Measurements from ENCODE around the gene PSTPIP2. TPM values are rescaled to one million over a fixed set of nuclear protein-coding genes. Genes with fewer than 3 reads are reported as not detected.

PSTPIP2 gene
- total RNA-seq: 10 to 100 TPM; 13.5 to 15.2 TPM

- peaks cover 2% of the 10 kb centered on the region for H3K36me3 Mint-ChIP-seq
- peaks cover 39% of the 10 kb centered on the region for H3K4me1 Mint-ChIP-seq (ENCODE audit: low read depth)
- H3K4me3 Mint-ChIP-seq: peak within 1 kb of the TSS; percentile 77
- H3K9me3 Mint-ChIP-seq: no peaks in the 10 kb centered on the region
- H3K27me3 Mint-ChIP-seq: no peaks in the 10 kb centered on the region
- ChIA-PET CTCF (interaction anchor here (0.7 to 3.8 kb wide), 11 partner anchors 31 to 407 kb away, joined by 3 to 49 read pairs (median 6); no protein-coding TSS in a partner anchor), POLR2A (interaction anchor here (0.9 to 1.3 kb wide), 3 partner anchors 61 to 98 kb away, joined by 3 to 4 read pairs (median 3); no protein-coding TSS in a partner anchor)
- no peak within 1 kb of the TSS for H3K27ac Mint-ChIP-seq
- intact Hi-C loops (cut with micrococcal nuclease): loop anchor here (2.0 kb wide), 6 partner anchors 27 to 451 kb away; partner anchors contain the start of genes ATP5F1A and EPG5
- peak; percentile 75 for DNase-seq
Measured at GRCh38 chr18:46071653-46072375, at the start of gene PSTPIP2. Gene PSTPIP2 (minus strand): TSS chr18:46072260. CDS start chr18:46072188, 72 bp downstream.

GRCh38 chr18:46113751-46114150 is 41.7 kb upstream of the PSTPIP2 start:
- Mint-ChIP-seq H3K9me3 (no peaks in the 10 kb centered on the region), H3K27me3 (no peaks in the 10 kb centered on the region), H3K27ac (no peak overlapping the region), H3K36me3 (peaks cover 33% of the 10 kb centered on the region), H3K4me3 (no peak overlapping the region), H3K4me1 (ENCODE audit: low read depth) (peaks cover 5% of the 10 kb centered on the region)
- intact Hi-C loops (cut with micrococcal nuclease): no loop called here
- DNase-seq: no peak
- ChIA-PET POLR2A (no interaction called here), CTCF (interaction anchor here (0.6 to 1.6 kb wide), 4 partner anchors 34 to 544 kb away, joined by 3 to 5 read pairs (median 4); a partner anchor contains a TSS)

DNA sequence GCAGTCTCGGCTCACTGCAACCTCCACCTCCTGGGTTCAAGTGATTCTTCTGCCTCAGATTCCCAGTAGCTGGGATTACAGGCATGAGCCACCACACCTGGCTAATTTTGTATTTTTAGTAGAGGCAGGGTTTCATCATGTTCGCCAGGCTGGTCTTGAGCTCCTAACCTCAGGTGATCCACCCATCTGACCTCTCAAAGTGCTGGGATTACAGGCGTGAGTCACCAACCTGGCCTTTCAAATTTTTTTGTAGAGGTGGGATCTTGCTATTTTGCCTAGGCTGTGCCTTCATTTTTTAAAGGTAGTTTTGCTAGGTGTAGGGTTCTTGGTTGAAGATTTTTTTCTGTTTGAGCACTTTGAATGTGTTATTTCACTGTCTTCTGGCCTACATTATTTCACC is 38.3 kb upstream of the PSTPIP2 start:
- Mint-ChIP-seq H3K9me3 (no peaks in the 10 kb centered on the region), H3K36me3 (peaks cover 36% of the 10 kb centered on the region), H3K27me3 (no peaks in the 10 kb centered on the region), H3K4me3 (no peak overlapping the region), H3K27ac (no peak overlapping the region), H3K4me1 (ENCODE audit: low read depth) (peaks cover 21% of the 10 kb centered on the region)
- intact Hi-C loops (cut with micrococcal nuclease): no loop called here
- ChIA-PET CTCF (no interaction called here), POLR2A (no interaction called here)
- no peak for DNase-seq

DNA sequence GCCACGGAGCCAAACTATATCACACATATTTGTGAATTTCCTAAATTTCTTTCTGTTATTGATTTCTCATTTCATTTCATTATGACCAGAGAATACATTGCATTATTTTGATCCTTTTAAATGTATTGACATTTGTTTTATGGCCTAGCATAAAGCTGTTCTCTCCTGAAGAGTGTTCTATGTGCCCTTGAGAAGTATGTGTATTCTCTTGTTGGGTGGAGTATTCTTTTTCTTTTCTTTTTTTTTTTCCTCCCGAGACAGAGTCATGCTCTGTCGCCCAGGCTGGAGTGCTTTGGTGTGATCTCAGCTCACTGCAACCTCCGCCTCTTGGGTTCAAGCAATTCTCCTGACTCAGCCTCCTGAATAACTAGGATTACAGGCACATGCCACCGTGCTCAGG is 37.3 kb upstream of the PSTPIP2 start:
- H3K4me3 Mint-ChIP-seq: no peak overlapping the region
- POLR2A ChIA-PET: no interaction called here
- no peak overlapping the region for H3K27ac Mint-ChIP-seq
- peaks cover 25% of the 10 kb centered on the region for H3K4me1 Mint-ChIP-seq (ENCODE audit: low read depth)
- H3K27me3 Mint-ChIP-seq: no peaks in the 10 kb centered on the region
- intact Hi-C loops (cut with micrococcal nuclease): loop anchor here (5.0 kb wide), 1 partner anchor 143 kb away; no protein-coding TSS in a partner anchor
- H3K36me3 Mint-ChIP-seq: peaks cover 30% of the 10 kb centered on the region
- H3K9me3 Mint-ChIP-seq: no peaks in the 10 kb centered on the region
- DNase-seq: no peak
- CTCF ChIA-PET: no interaction called here

DNA sequence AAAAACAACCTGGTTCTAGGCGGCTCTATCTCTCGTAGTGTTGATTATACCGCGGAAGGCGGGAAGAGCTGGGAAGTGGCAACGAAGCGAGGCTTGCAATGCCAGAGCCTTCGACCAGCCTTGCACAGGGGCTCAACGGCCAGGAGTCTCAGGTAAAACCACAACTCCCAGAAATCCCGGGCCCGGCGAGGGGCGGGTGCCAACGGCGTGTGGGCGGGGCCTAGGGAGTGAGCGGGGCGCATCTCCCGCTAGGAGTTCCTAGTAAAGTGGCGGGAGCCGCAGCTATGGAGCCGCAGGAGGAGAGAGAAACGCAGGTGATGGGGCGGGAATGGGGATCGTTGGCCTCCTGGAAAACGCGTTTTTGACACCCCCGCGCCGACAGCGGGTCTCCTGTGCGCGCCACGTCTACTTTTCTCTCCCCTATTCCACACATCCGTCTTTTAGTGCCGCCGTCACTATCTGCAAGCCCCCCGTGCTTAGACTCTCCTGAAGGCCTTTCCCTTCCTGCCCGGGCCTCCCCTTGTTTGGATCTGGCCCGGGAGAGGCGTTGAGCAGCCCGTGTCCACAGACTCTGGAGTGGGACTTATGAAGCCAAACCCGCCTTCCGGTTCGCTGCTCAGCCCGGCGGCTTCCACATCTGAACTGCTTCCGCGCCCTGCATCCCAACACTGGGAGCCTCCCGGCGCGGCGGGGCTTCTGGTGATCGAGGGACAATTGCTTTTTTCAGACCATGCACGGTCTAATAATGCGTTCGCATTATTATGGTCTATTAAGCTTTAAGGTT is 32.3 kb upstream of the PSTPIP2 start, which contains the start of gene HAUS1:
HAUS1 (plus strand) TSS at position 258 of the 784 bp plus-strand sequence; CDS start at position 285, 27 bp downstream.
- CTCF ChIA-PET: interaction anchor here (1.0 kb wide), 1 partner anchor 69 kb away, joined by 3 read pairs; a partner anchor contains a TSS

GRCh38 chr18:46099463-46099862 is 27.4 kb upstream of the PSTPIP2 start:
- CTCF ChIA-PET: interaction anchor here (1.0 to 2.4 kb wide), 2 partner anchors 49 to 74 kb away, joined by 3 to 14 read pairs; a partner anchor contains a TSS
- Mint-ChIP-seq H3K4me3 (no peak overlapping the region), H3K27ac (no peak overlapping the region), H3K9me3 (no peaks in the 10 kb centered on the region), H3K27me3 (no peaks in the 10 kb centered on the region), H3K36me3 (peaks cover 16% of the 10 kb centered on the region), H3K4me1 (ENCODE audit: low read depth) (peaks cover 21% of the 10 kb centered on the region)
- no peak for DNase-seq
- intact Hi-C loops (cut with micrococcal nuclease): loop anchor here (2.0 to 10.0 kb wide), 2 partner anchors 27 to 1815 kb away; partner anchors contain the start of gene PSTPIP2
- POLR2A ChIA-PET: interaction anchor here (2.8 kb wide), 1 partner anchor 74 kb away, joined by 14 read pairs; a partner anchor contains a TSS

More for the DNA sequence above, 32.3 kb upstream of the PSTPIP2 start, which contains the start of gene HAUS1:
- no peaks in the 10 kb centered on the region for H3K27me3 Mint-ChIP-seq
- POLR2A ChIA-PET: no interaction called here
- peak; percentile 90 for DNase-seq
- intact Hi-C loops (cut with micrococcal nuclease): loop anchor here (2.0 kb wide), 1 partner anchor 52 kb away; no protein-coding TSS in a partner anchor
- H3K36me3 Mint-ChIP-seq: peaks cover 16% of the 10 kb centered on the region
- H3K27ac Mint-ChIP-seq: peak within 1 kb of the TSS; percentile 89
- H3K4me1 Mint-ChIP-seq (ENCODE audit: low read depth): peaks cover 29% of the 10 kb centered on the region
- H3K9me3 Mint-ChIP-seq: no peaks in the 10 kb centered on the region
- peak within 1 kb of the TSS; percentile 99 for H3K4me3 Mint-ChIP-seq

DNA sequence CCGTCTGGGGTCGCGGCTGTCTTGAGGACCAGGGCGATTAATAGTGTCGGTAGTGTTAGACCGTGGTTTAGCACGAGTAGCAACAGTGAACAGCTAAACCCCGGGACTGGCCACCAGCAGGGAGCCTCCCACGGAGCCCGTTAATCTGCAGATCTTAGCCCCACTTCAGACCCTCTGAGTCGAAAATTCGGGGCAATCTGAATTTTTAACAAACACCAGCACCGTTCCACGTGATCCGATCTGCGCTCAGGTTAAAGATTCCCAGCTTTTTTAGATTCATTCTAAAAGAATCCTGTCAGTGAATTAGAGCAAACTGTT is 26.5 kb upstream of the PSTPIP2 start:
- ChIA-PET CTCF (interaction anchor here (1.0 to 2.4 kb wide), 2 partner anchors 50 to 75 kb away, joined by 3 to 14 read pairs; a partner anchor contains a TSS), POLR2A (interaction anchor here (2.8 kb wide), 1 partner anchor 75 kb away, joined by 14 read pairs; a partner anchor contains a TSS)
- H3K27me3 Mint-ChIP-seq: no peaks in the 10 kb centered on the region
- peak overlapping the region; percentile 93 for H3K27ac Mint-ChIP-seq
- H3K9me3 Mint-ChIP-seq: no peaks in the 10 kb centered on the region
- H3K4me1 Mint-ChIP-seq (ENCODE audit: low read depth): peaks cover 22% of the 10 kb centered on the region
- peaks cover 20% of the 10 kb centered on the region for H3K36me3 Mint-ChIP-seq
- DNase-seq: no peak
- intact Hi-C loops (cut with micrococcal nuclease): loop anchor here (2.0 to 10.0 kb wide), 2 partner anchors 26 to 1816 kb away; partner anchors contain the start of gene PSTPIP2
- H3K4me3 Mint-ChIP-seq: peak overlapping the region; percentile 98

GRCh38 chr18:46097801-46098615 is 25.9 kb upstream of the PSTPIP2 start, which contains the start of gene ATP5F1A:
Gene ATP5F1A (minus strand): TSS chr18:46098296. CDS start chr18:46098231, 65 bp downstream.
- peaks cover 24% of the 10 kb centered on the region for H3K36me3 Mint-ChIP-seq
- H3K4me1 Mint-ChIP-seq (ENCODE audit: low read depth): peaks cover 25% of the 10 kb centered on the region
- intact Hi-C loops (cut with micrococcal nuclease): loop anchor here (2.0 to 10.0 kb wide), 3 partner anchors 25 to 1817 kb away; partner anchors contain the start of gene PSTPIP2
- H3K4me3 Mint-ChIP-seq: peak within 1 kb of the TSS; percentile 98
- DNase-seq: peak; percentile 94
- H3K9me3 Mint-ChIP-seq: no peaks in the 10 kb centered on the region
- H3K27ac Mint-ChIP-seq: peak within 1 kb of the TSS; percentile 93
- POLR2A ChIA-PET: interaction anchor here (2.8 kb wide), 1 partner anchor 76 kb away, joined by 14 read pairs; a partner anchor contains a TSS
- CTCF ChIA-PET: interaction anchor here (1.0 to 2.4 kb wide), 4 partner anchors 25 to 77 kb away, joined by 3 to 14 read pairs (median 5); a partner anchor contains a TSS
- H3K27me3 Mint-ChIP-seq: no peaks in the 10 kb centered on the region

DNA sequence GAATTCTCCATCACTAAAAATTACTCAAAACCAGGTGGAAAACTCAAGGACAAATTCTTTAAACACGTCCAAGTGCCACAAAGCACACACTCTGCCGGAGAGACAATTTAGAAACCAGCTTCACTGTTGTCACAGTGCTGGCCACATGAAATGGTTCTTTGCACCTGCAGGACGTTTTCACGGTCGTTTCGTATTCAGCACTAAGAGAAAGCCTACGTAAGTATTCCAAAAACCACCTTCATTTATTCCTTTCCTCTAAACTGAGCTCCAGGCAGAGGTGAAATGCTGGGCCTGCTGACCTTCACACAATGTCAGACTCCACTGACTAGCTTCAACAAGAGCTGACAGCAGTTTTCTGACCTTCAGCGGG is 25.4 kb upstream of the PSTPIP2 start:
- Mint-ChIP-seq H3K27ac (peak overlapping the region; percentile 93), H3K4me3 (peak overlapping the region; percentile 98), H3K4me1 (ENCODE audit: low read depth) (peaks cover 25% of the 10 kb centered on the region), H3K36me3 (peaks cover 24% of the 10 kb centered on the region), H3K9me3 (no peaks in the 10 kb centered on the region), H3K27me3 (no peaks in the 10 kb centered on the region)
- no peak for DNase-seq
- ChIA-PET POLR2A (interaction anchor here (2.8 kb wide), 1 partner anchor 76 kb away, joined by 14 read pairs; a partner anchor contains a TSS), CTCF (interaction anchor here (0.7 to 2.4 kb wide), 4 partner anchors 24 to 561 kb away, joined by 3 to 14 read pairs (median 6); a partner anchor contains a TSS)
- intact Hi-C loops (cut with micrococcal nuclease): loop anchor here (2.0 to 10.0 kb wide), 2 partner anchors 77 to 1817 kb away; a partner anchor contains a TSS

- H3K27ac Mint-ChIP-seq: peak overlapping the region; percentile 93
- intact Hi-C loops (cut with micrococcal nuclease): loop anchor here (2.0 to 10.0 kb wide), 2 partner anchors 78 to 1818 kb away; a partner anchor contains a TSS
- H3K36me3 Mint-ChIP-seq: peaks cover 27% of the 10 kb centered on the region
- H3K9me3 Mint-ChIP-seq: no peaks in the 10 kb centered on the region
- no peaks in the 10 kb centered on the region for H3K27me3 Mint-ChIP-seq
- peaks cover 29% of the 10 kb centered on the region for H3K4me1 Mint-ChIP-seq (ENCODE audit: low read depth)
- peak overlapping the region; percentile 98 for H3K4me3 Mint-ChIP-seq
- peak; percentile 20 for DNase-seq
- ChIA-PET POLR2A (interaction anchor here (2.8 kb wide), 1 partner anchor 77 kb away, joined by 14 read pairs; a partner anchor contains a TSS), CTCF (interaction anchor here (0.7 to 2.4 kb wide), 4 partner anchors 23 to 561 kb away, joined by 3 to 14 read pairs (median 6); a partner anchor contains a TSS)
Measured at GRCh38 chr18:46096651-46097300, 24.7 kb upstream of the PSTPIP2 start.

Measured in activated CD4-positive, alpha-beta memory T cell treated with anti-CD3 and anti-CD28 coated beads for 36 hours (primary cell).